Coronary artery (tissue), 2 donors: ENCODE data around the gene KCNQ1.

Source experiments
- DNase-seq: peaks from one replicate; pipeline ENCODE4 v3.0.0-alpha.2; 2017; ENCODE audit warnings: low spot score
- H3K27ac ChIP-seq, 2 donors: fragments of 200-600 bp; sonication (generic); one replicate each; pipeline ENCODE4 v1.5.1; 2016 to 2019
- H3K4me3 ChIP-seq: fragments of 200-600 bp; sonication (generic); 2 replicates; pipeline ENCODE4 v1.5.1; 2016; ENCODE audit warnings: mild to moderate bottlenecking, moderate library complexity
- CTCF ChIP-seq: fragments of 200-600 bp; sonication (generic); IDR thresholded peaks from one replicate; pipeline ENCODE4 v1.5.1; 2019; ENCODE audit warnings: antibody characterized with exemption

Gene KCNQ1

DNA sequence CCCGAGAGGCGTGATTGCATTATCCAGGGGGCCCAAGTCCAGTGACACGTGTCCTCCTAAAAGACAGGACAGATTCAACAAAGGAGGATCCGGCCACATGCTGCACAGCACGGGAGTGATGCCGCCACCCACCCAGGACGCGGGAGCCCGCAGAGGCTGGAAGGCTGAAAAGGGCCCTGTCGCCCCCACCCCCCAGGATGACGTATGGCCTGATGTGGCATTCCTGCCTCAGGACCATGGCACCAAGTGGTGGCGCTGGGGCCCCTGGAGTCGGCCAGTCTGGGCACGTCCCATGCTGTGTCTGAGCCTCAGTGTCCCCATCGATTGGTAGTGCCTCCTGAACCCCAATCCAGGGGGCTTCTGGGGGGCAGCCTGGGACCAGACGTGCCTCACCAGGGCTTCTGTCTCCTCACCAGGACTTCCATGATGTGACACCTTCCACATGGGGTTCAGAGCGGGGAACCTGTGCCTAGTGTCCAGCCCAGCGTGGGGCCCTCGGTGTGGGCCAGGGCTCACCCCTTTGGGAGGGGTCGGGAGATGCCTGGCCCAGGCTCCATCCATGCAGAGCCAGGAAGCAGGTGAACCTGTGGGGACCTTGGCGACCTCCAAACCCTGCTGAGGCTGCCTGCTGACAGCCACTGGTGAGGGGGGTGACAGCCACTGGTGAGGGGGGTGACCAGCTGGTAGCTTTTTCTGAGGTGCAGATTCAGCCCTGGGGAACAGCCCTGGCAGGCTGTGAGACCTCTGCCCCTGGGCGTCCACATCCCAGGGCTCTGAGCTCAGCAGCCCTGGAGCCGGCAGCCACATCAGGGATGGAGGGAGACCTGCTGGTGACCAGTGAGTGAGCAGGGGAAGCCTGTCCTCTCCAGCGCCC is 75.3 kb downstream of the KCNQ1 start:
- peak; percentile 68 for DNase-seq
- no peak for TF ChIP-seq CTCF

DNA sequence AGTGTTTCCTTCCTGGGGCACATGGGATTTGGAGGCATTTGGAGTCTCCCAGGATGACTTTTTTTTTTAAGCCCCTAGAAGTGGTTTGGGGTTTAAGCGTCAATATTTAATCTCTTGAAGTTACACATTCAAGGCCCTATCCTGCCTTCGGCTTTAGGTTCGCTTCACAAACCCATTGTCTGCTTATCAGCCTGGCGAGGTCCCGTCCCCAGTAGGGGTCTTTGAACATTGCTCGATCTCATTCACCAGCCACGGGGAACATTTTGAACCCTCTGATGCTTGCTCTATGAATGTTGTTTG is 75.9 kb downstream of the KCNQ1 start:
- no peak for DNase-seq
- Histone ChIP-seq H3K27ac (no peak overlapping the region), H3K4me3 (no peak overlapping the region)
- no peak for TF ChIP-seq CTCF

More for the DNA sequence above, 75.3 kb downstream of the KCNQ1 start:
- Histone ChIP-seq H3K27ac (no peak overlapping the region), H3K4me3 (no peak overlapping the region)

- no peak overlapping the region for H3K27ac ChIP-seq
- no peak for DNase-seq
- TF ChIP-seq CTCF: no peak
- no peak overlapping the region for H3K4me3 ChIP-seq
Measured at GRCh38 chr11:2521081-2521732, 76.4 kb downstream of the KCNQ1 start.

GRCh38 chr11:2521733-2522630 is 77.2 kb downstream of the KCNQ1 start:
- peak; percentile 56 for DNase-seq
- H3K27ac ChIP-seq: no peak overlapping the region
- no peak for TF ChIP-seq CTCF
- H3K4me3 ChIP-seq: no peak overlapping the region

GRCh38 chr11:2522631-2523255 is 77.9 kb downstream of the KCNQ1 start:
- Histone ChIP-seq H3K4me3 (no peak overlapping the region), H3K27ac (no peak overlapping the region)
- TF ChIP-seq CTCF: no peak
- peak; percentile 64 for DNase-seq

GRCh38 chr11:2523821-2524391 is 79.1 kb downstream of the KCNQ1 start:
- no peak for TF ChIP-seq CTCF
- peak; percentile 60 for DNase-seq
- Histone ChIP-seq H3K4me3 (no peak overlapping the region), H3K27ac (no peak overlapping the region)
